GM12878 (cell line): ENCODE results near the gene PLPP3. TPM values are rescaled to one million over a fixed set of nuclear protein-coding genes. Genes with fewer than 3 reads are reported as not detected.

Experiments
- BCL11A ChIP-seq: IDR thresholded peaks from 2 replicates; pipeline ENCODE4 v1.6.1; 2011; ENCODE audit warnings: low read depth, low read length
- EP300 ChIP-seq, 2 experiments: fragments of 150-350 bp in 1 of 2; IDR thresholded peaks; 2 replicates each; pipeline ENCODE4 v1.6.1; 2011 to 2012; ENCODE audit warnings: low read depth in 2 of 2, low read length in 2 of 2, borderline replicate concordance in 1 of 2, improper control_type of control experiment in 1 of 2, inconsistent platforms in 1 of 2; ENCODE audit not compliant: control insufficient read depth in 1 of 2
- IKZF2 ChIP-seq, 2 experiments: fragments of 450-650 bp; IDR thresholded peaks; 2 replicates each; pipeline ENCODE4 v1.6.1; 2017; ENCODE audit warnings: mild to moderate bottlenecking in 2 of 2, moderate library complexity in 2 of 2
- MEF2B ChIP-seq: fragments of 450-650 bp; IDR thresholded peaks from 2 replicates; pipeline ENCODE4 v1.6.1; 2018; ENCODE audit warnings: mild to moderate bottlenecking, moderate library complexity; ENCODE audit not compliant: partially characterized antibody, poor library complexity, severe bottlenecking
- NRF1 ChIP-seq: conservative IDR thresholded peaks from 2 replicates; pipeline ENCODE4 v1.6.1; 2011; ENCODE audit warnings: mild to moderate bottlenecking, low read depth, low read length, improper control_type of control experiment
- RUNX3 ChIP-seq: IDR thresholded peaks from 2 replicates; pipeline ENCODE4 v1.6.1; 2012; ENCODE audit warnings: low read length, inconsistent platforms
- SMAD1 ChIP-seq: fragments of 450-650 bp; IDR thresholded peaks from 2 replicates; pipeline ENCODE4 v1.6.1; 2018; ENCODE audit warnings: mild to moderate bottlenecking, low read depth; ENCODE audit not compliant: partially characterized antibody
- SMARCA5 ChIP-seq: fragments of 450-650 bp; IDR thresholded peaks from 2 replicates; pipeline ENCODE4 v1.6.1; 2017; ENCODE audit warnings: mild to moderate bottlenecking
- STAT1 ChIP-seq: fragments of 450-650 bp; conservative IDR thresholded peaks from 2 replicates; pipeline ENCODE4 v1.6.1; 2014; ENCODE audit warnings: antibody characterized with exemption, mild to moderate bottlenecking
- WRNIP1 ChIP-seq: IDR thresholded peaks from 2 replicates; pipeline ENCODE4 v1.6.1; 2011; ENCODE audit warnings: low read depth, low read length, improper control_type of control experiment, borderline replicate concordance
- ZNF207 ChIP-seq: fragments of 450-650 bp; IDR thresholded peaks from 2 replicates; pipeline ENCODE4 v1.6.1; 2014; ENCODE audit warnings: antibody characterized with exemption, mild to moderate bottlenecking, borderline replicate concordance
- ZNF384 ChIP-seq: IDR thresholded peaks from 2 replicates; pipeline ENCODE4 v1.6.1; 2012; ENCODE audit warnings: low read depth, mild to moderate bottlenecking, low read length, improper control_type of control experiment, borderline replicate concordance
- ZSCAN29 ChIP-seq: fragments of 450-650 bp; IDR thresholded peaks from 2 replicates; pipeline ENCODE4 v1.6.1; 2017; ENCODE audit warnings: mild to moderate bottlenecking, moderate library complexity
- polyA plus RNA-seq, 11 experiments: library from polyadenylated mRNA; depleted of rRNA in 4 of 11; unstranded in 6 of 11; stranded (reverse) in 5 of 11; fragments of >200 nt; fragmentation: Nextera tagmentation in 4 of 11; fragmentation: Illumina TruSeq in 1 of 11; extraction: Ambion mirVana in 4 of 11; extraction: Trizol in 1 of 11; gene quantifications; 1 replicate in 1 of 11; 2 replicates in 10 of 11; pipeline versions ENCODE4 v1.2.1 to v1.2.3, GENCODE V29; 2011 to 2016; ENCODE audit warnings: inconsistent platforms in 2 of 11, missing spikeins in 2 of 11, low read depth in 1 of 11
- total RNA-seq, 4 experiments: library from RNA; depleted of rRNA in 3 of 4; stranded (reverse); fragments of >200 nt in 3 of 4; fragmentation: Illumina TruSeq in 1 of 4; extraction: Trizol in 1 of 4; gene quantifications; 2 replicates each; pipeline versions ENCODE4 v1.2.1 to v1.2.3, GENCODE V29; 2013 to 2021
- TF ChIP-seq, protein P1 (sequence below): IDR thresholded peaks from 2 replicates; pipeline ENCODE4 v1.6.1; 2011; ENCODE audit warnings: low read depth, mild to moderate bottlenecking, low read length, moderate library complexity, borderline replicate concordance; ENCODE audit errors: extremely low read depth
- TF ChIP-seq, protein P2 (sequence below): IDR thresholded peaks from 2 replicates; pipeline ENCODE4 v1.6.1; 2011; ENCODE audit warnings: borderline replicate concordance, low read depth, mild to moderate bottlenecking, moderate library complexity, low read length; ENCODE audit not compliant: insufficient read depth, poor library complexity, severe bottlenecking
- TF ChIP-seq, protein P3 (sequence below): fragments of 450-650 bp; IDR thresholded peaks from 2 replicates; pipeline ENCODE4 v1.6.1; 2017; ENCODE audit warnings: mild to moderate bottlenecking, moderate library complexity
- TF ChIP-seq, protein P4 (sequence below): fragments of 450-650 bp; IDR thresholded peaks from 2 replicates; pipeline ENCODE4 v1.6.1; 2016; ENCODE audit warnings: mild to moderate bottlenecking
- TF ChIP-seq, protein P5 (sequence below): fragments of 450-650 bp; IDR thresholded peaks from 2 replicates; pipeline ENCODE4 v1.6.1; 2017; ENCODE audit warnings: mild to moderate bottlenecking
- TF ChIP-seq, protein P6 (sequence below), 3 experiments: IDR thresholded peaks in 2 of 3; conservative IDR thresholded peaks in 1 of 3; 2 replicates each; pipeline ENCODE4 v1.5.1; 2011; ENCODE audit warnings: low read depth in 3 of 3, low read length in 3 of 3, mild to moderate bottlenecking in 3 of 3, control low read depth in 2 of 3, moderate library complexity in 2 of 3, inconsistent platforms in 1 of 3, mixed read lengths in 1 of 3; ENCODE audit not compliant: control insufficient read depth in 2 of 3, insufficient read depth in 1 of 3; ENCODE audit errors: extremely low read depth in 1 of 3

The PLPP3 gene
- total and polyA plus RNA-seq, 10 of the 15 experiments (the other 5 are each of a cell fraction or from before 2014, with no cell fraction given): 6.4 to 26.8 (median 9.5) TPM

DNA sequence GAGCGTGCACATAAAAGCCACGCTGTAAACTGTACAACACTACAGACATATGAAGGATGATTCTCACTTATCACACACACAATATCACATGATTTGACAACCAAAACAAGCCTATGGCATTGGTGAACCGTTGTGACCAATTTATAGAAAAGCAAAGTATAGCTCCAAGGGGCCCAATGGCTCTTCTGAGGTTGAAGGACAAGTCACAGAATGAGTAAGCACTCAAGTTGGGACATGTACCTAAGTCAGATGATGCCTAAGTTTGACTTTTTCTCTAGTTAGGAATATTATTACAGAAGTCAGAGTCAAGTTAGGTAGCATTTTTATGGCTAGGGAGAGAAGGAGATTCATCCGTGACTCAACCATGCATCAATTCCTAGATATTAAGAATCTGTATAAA is 45.7 kb downstream of the PLPP3 start (continued):
- TF ChIP-seq SMARCA5 (no peak), RUNX3 (peak; percentile 93), NRF1 (no peak), EP300 (IDR thresholded peaks at IDR 0.05; ENCODE audit: borderline replicate concordance in 1 of 2, control insufficient read depth in 1 of 2, low read depth in 2 of 2, low read length in 2 of 2) (no peak), ZSCAN29 (no peak), ZNF384 (no peak), WRNIP1 (no peak), IKZF2 (IDR thresholded peaks at IDR 0.05) (peak; percentile 76 to 89), ZNF207 (no peak), MEF2B (peak; percentile 20), STAT1 (no peak), BCL11A (peak; percentile 73; the same call in 1 of the 2 replicates), SMAD1 (no peak)
- TF ChIP-seq, protein P1, sequence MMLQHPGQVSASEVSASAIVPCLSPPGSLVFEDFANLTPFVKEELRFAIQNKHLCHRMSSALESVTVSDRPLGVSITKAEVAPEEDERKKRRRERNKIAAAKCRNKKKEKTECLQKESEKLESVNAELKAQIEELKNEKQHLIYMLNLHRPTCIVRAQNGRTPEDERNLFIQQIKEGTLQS: no peak
- TF ChIP-seq, protein P2, sequence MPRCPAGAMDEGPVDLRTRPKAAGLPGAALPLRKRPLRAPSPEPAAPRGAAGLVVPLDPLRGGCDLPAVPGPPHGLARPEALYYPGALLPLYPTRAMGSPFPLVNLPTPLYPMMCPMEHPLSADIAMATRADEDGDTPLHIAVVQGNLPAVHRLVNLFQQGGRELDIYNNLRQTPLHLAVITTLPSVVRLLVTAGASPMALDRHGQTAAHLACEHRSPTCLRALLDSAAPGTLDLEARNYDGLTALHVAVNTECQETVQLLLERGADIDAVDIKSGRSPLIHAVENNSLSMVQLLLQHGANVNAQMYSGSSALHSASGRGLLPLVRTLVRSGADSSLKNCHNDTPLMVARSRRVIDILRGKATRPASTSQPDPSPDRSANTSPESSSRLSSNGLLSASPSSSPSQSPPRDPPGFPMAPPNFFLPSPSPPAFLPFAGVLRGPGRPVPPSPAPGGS: no peak
- TF ChIP-seq, protein P3, sequence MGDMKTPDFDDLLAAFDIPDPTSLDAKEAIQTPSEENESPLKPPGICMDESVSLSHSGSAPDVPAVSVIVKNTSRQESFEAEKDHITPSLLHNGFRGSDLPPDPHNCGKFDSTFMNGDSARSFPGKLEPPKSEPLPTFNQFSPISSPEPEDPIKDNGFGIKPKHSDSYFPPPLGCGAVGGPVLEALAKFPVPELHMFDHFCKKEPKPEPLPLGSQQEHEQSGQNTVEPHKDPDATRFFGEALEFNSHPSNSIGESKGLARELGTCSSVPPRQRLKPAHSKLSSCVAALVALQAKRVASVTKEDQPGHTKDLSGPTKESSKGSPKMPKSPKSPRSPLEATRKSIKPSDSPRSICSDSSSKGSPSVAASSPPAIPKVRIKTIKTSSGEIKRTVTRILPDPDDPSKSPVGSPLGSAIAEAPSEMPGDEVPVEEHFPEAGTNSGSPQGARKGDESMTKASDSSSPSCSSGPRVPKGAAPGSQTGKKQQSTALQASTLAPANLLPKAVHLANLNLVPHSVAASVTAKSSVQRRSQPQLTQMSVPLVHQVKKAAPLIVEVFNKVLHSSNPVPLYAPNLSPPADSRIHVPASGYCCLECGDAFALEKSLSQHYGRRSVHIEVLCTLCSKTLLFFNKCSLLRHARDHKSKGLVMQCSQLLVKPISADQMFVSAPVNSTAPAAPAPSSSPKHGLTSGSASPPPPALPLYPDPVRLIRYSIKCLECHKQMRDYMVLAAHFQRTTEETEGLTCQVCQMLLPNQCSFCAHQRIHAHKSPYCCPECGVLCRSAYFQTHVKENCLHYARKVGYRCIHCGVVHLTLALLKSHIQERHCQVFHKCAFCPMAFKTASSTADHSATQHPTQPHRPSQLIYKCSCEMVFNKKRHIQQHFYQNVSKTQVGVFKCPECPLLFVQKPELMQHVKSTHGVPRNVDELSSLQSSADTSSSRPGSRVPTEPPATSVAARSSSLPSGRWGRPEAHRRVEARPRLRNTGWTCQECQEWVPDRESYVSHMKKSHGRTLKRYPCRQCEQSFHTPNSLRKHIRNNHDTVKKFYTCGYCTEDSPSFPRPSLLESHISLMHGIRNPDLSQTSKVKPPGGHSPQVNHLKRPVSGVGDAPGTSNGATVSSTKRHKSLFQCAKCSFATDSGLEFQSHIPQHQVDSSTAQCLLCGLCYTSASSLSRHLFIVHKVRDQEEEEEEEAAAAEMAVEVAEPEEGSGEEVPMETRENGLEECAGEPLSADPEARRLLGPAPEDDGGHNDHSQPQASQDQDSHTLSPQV: no peak
- TF ChIP-seq, protein P4, sequence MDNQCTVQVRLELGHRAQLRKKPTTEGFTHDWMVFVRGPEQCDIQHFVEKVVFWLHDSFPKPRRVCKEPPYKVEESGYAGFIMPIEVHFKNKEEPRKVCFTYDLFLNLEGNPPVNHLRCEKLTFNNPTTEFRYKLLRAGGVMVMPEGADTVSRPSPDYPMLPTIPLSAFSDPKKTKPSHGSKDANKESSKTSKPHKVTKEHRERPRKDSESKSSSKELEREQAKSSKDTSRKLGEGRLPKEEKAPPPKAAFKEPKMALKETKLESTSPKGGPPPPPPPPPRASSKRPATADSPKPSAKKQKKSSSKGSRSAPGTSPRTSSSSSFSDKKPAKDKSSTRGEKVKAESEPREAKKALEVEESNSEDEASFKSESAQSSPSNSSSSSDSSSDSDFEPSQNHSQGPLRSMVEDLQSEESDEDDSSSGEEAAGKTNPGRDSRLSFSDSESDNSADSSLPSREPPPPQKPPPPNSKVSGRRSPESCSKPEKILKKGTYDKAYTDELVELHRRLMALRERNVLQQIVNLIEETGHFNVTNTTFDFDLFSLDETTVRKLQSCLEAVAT: no peak
- TF ChIP-seq, protein P5, sequence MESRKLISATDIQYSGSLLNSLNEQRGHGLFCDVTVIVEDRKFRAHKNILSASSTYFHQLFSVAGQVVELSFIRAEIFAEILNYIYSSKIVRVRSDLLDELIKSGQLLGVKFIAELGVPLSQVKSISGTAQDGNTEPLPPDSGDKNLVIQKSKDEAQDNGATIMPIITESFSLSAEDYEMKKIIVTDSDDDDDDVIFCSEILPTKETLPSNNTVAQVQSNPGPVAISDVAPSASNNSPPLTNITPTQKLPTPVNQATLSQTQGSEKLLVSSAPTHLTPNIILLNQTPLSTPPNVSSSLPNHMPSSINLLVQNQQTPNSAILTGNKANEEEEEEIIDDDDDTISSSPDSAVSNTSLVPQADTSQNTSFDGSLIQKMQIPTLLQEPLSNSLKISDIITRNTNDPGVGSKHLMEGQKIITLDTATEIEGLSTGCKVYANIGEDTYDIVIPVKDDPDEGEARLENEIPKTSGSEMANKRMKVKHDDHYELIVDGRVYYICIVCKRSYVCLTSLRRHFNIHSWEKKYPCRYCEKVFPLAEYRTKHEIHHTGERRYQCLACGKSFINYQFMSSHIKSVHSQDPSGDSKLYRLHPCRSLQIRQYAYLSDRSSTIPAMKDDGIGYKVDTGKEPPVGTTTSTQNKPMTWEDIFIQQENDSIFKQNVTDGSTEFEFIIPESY: no peak
- TF ChIP-seq, protein P6, sequence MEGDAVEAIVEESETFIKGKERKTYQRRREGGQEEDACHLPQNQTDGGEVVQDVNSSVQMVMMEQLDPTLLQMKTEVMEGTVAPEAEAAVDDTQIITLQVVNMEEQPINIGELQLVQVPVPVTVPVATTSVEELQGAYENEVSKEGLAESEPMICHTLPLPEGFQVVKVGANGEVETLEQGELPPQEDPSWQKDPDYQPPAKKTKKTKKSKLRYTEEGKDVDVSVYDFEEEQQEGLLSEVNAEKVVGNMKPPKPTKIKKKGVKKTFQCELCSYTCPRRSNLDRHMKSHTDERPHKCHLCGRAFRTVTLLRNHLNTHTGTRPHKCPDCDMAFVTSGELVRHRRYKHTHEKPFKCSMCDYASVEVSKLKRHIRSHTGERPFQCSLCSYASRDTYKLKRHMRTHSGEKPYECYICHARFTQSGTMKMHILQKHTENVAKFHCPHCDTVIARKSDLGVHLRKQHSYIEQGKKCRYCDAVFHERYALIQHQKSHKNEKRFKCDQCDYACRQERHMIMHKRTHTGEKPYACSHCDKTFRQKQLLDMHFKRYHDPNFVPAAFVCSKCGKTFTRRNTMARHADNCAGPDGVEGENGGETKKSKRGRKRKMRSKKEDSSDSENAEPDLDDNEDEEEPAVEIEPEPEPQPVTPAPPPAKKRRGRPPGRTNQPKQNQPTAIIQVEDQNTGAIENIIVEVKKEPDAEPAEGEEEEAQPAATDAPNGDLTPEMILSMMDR (IDR thresholded peaks at IDR 0.05 in 2 of 3, conservative IDR thresholded peaks at IDR 0.05 in 1 of 3; ENCODE audit: control insufficient read depth in 2 of 3, extremely low read depth in 1 of 3, insufficient read depth in 1 of 3, low read depth in 3 of 3, low read length in 3 of 3): no peak
